Measurements from ENCODE around the gene SGK1.
"Not testable (repeated sequence)": the region's sequence is repeated elsewhere in the genome, so short reads cannot be mapped to it uniquely, and the experiment has no call there.

Gene SGK1

DNA sequence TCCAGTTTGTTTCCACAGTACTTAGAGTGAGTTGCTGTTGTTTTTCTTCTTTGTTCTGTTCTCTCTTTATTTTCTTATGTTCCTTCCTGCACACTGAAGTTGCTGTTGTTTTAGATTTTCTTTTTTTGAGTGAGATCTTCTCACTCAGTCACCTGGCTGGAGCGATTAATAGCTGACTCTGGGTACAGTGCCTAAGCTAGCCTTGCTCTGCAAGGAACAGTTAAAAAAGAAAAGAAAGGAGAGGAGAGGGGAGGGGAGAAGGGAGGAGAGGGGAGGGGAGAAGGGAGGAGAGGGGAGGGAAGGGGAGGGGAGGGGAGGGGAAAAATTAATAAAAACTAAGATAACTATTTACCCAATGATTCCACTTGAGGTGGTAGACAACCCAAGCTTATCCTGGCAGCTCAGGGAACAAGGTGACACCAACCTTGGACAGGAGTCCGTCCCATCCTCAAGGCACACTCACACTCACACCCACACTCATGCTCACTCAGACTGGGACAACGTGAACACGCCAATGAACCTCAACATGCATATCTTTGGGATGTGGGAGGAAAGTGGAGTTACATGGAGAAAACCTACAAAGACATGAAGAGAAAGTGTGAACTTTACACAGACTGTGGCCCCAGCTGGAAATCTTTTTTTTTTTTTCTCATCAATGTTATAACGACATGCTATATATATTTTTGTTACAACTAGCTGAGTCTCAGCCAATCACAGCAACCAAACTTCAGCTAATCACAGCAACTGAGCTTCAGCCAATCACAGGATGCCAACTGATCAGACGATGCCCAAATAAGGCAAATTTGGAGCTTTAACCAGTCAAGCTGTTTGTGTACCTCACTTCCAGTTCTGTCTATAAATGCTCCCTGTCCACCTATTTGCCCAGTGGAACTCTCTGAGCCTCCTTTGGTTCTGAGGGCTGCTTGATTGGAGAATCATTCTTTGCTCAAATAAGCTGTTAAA, 124.1 kb downstream of the SGK1 start:
- DNase-seq (ENCODE audit: low read depth in 1 of 2, low spot score in 1 of 2): no peak

DNA sequence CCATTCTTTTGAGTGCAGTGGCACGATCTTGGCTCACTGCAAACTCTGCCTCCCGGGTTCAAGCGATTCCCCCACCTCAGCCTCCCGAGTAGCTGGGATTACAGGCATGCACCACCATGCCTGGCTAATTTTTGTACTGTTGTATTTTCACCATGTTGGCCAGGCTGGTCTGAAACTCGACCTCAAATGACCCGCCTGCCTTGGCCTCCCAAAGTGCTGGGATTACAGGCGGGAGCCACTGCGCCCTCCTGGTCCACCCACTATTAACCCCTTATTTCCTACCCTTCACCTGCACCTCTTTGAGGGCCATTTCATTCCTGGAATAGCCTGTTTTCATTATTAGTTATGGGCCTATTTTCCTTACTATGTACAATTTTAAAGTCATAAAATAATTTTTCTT, 125.3 kb downstream of the SGK1 start:
- not testable (repeated sequence) for DNase-seq (ENCODE audit: low read depth in 1 of 2, low spot score in 1 of 2)

DNA sequence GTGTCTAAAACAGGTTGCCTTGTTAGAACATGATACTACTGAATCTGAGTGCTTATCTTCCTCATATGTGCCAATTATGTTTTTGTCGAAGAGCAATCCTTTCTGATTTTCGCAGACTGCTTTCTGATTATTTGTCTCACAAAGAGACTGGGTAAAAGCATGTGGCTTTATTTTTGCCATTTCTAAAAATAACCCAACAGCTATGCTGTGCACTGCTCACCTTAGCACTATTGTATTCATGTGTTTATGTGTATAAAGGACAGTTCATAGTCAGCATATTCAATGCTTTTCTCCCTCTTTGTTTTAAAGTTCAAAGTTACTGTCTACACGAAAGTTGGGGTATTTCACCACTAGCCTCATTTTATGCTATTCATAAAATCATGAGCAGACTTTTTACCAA, 127.0 kb downstream of the SGK1 start:
- DNase-seq (ENCODE audit: low read depth in 1 of 2, low spot score in 1 of 2): no peak

DNA sequence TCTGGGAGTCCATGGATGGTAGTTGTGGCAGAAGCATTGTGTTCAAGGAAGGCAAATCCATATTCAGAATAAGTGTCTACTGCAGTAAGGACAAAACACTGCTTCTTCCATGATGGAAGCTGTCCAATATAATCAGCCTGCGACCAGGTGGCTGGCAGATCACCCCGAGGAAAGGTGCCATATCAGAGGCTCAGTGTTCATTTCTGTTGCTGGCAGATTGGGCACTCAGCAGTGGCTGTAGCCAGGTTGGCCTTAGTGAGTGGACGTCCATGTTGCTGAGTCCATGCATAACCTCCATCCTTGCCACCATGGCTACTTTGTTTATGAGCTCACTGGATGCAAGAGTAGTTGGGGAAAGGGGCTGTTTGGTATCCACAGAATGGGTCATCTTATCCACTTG, 130.2 kb downstream of the SGK1 start:
- no peak for DNase-seq (ENCODE audit: low read depth in 1 of 2, low spot score in 1 of 2)

DNA sequence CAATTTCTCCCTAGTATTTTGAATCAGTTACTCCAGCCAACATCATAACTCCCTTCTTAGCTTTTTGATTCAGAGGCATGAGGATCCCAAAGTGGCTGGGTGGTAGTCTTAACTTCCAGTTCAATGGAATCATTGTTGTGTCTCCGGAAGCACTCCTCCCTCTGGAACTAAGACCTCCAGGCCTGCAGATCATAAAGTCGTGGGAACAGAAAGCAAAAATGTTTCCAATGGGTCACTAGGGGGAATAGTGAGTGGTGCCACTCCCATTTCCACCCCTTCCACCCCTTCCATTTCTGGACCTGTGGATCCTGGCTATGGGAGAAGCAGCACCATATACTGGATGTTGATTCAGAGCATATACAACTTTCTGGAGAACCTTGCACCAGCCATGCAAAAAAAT, 130.8 kb downstream of the SGK1 start:
- no peak for DNase-seq (ENCODE audit: low read depth in 1 of 2, low spot score in 1 of 2)

DNA sequence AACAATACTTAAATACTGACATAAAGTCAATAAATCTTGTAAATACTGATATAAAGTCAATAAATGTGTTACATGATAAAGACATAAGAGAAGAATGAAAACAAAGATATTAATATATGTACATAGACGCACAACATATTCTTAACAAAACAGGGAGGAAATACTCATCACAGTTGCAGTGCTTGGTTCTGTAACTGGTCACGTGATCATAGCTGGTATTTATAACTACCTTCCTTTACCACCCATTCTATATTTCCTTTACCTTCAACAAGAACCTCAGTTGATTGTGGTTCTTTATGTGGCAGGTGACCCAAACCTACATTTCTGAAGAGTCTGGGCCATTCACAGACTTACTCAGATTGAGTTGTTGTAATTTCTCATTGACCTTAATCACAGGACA, 131.6 kb downstream of the SGK1 start:
- no peak for DNase-seq (ENCODE audit: low read depth in 1 of 2, low spot score in 1 of 2)

DNA sequence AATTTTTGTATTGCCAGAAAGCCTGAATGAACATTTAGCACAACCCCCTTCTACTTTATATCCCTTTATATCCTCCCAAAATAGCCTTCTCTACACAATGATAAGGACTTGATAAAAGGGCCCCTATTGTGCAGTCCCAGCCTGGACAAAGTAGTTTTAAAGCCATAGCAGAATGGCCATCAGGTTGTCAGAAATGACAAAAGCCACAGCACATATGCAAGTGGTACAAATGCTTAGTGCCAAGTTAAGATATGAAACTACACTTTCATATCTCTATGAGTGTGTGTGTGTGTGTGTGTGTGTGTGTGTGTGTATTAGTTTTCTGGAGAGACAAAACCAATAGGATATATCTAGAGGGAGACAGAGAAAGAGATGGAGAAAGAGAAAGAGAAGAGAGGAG, 132.6 kb downstream of the SGK1 start:
- no peak for DNase-seq (ENCODE audit: low read depth in 1 of 2, low spot score in 1 of 2)

DNA sequence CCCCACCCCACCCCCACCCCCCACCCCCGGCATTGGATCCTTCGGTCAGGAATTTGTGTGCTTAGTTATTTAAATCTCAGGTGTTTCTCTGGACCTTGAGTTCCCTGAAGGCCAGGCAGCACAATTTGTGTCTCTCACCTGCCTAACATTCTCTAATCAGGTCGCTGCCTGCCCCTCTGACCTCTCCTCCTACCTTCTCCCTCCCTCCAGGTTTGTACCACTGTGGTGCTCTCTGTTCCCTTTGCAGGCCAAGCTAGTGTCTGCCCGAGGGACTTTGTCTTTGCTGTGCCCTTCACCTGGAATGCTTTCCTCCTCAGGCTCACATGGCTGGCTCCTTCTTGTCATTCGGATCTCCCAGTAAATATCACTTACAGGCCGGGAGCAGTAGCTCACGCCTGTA, 134.1 kb downstream of the SGK1 start:
- no peak for DNase-seq (ENCODE audit: low read depth in 1 of 2, low spot score in 1 of 2)

DNA sequence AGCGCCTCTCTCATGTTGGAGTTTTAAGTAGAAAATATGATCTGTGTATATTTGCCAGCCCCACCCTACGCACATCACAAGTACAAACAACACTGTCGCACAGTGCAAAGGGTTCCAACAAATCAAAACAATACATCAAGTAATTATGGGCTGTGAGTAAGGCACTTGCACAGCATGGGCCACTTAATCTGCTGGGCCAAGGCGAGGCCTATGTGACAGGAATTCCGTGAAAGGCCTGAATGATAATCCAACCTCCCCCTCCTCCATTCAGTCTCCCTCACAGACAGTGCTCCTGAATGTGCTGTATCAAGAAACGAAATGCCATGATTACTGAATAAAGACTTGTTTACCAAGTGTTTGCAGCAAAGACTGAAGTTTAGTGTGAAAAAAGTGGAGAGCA, 135.4 kb downstream of the SGK1 start:
- no peak for DNase-seq (ENCODE audit: low read depth in 1 of 2, low spot score in 1 of 2)

DNA sequence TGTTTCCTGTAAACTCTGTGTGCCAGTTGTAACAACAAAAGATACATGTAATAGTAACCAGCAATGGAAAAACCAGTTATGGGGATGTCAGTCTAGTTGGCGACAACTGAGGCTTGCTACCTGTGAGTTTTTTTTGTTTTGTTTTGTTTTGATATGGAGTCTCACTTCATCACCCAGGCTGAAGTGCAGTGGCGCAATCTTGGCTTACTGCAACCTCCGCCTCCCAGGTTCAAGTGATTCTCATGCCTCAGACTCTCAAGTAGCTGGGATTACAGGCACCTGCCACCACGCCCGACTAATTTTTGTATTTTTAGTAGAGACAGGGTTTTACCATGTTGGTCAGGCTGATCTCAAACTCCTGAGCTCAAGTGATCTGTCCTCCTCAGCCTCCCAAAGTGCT, 136.2 kb downstream of the SGK1 start:
- not testable (repeated sequence) for DNase-seq (ENCODE audit: low read depth in 1 of 2, low spot score in 1 of 2)

DNA sequence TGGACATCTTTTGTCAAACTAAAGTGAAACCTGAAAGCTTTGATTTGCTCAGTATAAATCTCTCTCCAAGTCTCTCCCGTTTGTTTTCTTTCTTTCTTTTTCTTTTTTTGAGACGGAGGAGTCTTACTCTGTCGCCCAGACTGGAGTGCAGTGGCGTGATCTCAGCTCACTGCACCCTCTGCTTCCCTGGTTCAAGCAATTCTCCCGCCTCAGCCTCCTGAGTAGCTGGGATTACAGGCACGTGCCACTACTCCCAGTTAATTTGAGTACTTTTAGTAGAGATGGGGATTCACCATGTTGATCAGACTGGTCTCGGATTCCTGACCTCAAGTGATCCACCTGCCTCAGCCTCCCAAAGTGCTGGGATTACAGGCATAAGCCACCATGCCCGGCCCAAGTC, 136.7 kb downstream of the SGK1 start:
- DNase-seq (ENCODE audit: low read depth in 1 of 2, low spot score in 1 of 2): not testable (repeated sequence)

DNA sequence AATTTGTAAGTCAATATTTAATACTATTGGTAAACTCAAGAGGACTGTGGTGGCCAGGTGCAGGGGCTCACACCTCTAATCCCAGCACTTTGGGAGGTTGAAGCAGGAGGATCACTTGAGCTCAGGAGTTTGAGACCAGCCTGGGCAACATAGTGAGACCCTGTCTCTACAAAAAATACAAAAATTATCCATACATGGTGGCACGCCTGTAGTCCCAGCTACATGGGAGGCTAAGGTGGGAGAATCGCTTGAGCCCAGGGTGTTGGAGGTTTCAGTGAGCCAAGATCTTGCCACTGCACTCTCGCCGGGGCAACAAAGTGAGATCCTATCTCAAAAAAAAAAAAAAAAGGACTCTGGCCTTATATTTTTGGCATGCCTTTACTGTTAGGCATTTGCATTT, 137.4 kb downstream of the SGK1 start:
- not testable (repeated sequence) for DNase-seq (ENCODE audit: low read depth in 1 of 2, low spot score in 1 of 2)

DNA sequence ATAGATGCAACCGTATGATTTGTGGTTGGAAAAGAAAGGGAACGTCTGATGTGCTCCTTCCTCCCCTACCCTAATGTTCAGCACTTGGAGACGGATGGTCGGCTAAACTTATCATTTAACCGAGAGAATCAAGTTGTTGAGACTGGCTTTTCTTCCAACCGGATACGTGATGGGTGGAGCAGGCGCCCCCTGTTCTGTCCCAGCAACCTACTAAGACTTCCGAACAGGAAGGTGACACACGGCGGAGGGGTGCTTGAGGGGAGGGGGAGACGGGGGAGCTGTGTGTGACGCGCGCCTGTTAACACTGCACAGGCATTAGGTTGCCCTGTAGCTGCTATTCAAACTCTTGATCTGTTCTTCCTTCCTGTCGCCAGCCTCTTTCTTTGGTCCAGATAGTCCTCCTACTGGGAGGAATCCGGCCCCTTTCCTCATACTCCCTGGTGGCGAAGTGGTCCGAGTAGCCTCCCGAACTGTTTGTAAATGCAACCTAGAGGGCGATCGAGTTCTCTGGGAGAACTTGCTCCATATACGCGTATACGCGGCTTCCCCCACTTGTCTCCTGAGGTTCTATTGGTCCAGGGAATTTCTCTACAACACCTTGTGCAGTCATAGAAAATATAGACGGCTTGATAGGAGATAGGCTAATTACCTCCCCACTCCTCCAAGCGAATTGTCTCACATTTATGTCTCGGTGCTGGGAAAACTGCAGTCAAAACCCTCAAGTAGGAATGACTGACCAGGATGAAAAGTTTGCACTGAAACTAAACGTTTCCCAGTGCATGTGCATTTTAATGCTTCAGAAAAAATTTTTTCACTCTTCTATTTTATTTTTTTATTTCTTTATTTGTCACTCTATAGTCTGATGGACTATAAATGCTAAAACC, 139.5 kb downstream of the SGK1 start:
- DNase-seq (ENCODE audit: low read depth in 1 of 2, low spot score in 1 of 2): peak; percentile 51 to 79

DNA sequence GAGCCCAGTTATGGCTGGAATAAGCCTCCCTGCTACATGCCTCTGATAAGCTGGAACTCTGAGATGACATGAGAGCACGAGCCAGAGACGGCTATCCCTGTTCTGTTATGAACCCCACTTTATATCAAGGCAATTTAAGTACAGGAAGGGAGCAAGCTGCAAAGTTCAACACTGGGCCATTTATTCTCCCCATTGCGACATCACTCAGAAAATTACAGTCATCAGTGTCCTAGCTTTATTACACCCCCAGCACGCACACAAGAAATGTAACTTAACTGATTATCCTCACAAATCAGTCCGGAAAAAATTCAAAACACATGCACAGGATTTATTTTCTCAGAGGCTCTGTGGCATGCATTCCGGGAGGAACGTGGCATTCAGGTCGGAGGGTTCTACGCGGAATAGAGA, 140.2 kb downstream of the SGK1 start:
- DNase-seq (ENCODE audit: low read depth in 1 of 2, low spot score in 1 of 2): no peak

DNA sequence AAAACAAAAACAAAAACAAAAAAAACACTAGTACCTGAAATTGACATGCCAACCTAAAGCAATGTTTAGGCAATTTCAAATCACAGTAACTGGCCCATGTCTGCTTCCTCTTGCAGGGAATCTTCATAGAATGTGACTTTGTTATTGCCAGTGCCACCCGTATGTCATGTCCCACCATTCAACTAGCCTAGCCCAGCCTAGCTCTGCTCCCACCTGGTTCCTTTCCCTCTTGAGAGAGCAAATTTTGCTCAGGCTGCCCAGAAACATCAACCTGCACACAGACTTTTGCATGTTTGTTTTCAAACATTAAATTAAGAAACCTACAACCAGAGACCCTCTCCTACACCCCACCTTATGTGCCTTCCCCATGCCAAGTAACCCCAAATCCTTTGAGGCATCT, 140.7 kb downstream of the SGK1 start:
- no peak for DNase-seq (ENCODE audit: low read depth in 1 of 2, low spot score in 1 of 2)

DNA sequence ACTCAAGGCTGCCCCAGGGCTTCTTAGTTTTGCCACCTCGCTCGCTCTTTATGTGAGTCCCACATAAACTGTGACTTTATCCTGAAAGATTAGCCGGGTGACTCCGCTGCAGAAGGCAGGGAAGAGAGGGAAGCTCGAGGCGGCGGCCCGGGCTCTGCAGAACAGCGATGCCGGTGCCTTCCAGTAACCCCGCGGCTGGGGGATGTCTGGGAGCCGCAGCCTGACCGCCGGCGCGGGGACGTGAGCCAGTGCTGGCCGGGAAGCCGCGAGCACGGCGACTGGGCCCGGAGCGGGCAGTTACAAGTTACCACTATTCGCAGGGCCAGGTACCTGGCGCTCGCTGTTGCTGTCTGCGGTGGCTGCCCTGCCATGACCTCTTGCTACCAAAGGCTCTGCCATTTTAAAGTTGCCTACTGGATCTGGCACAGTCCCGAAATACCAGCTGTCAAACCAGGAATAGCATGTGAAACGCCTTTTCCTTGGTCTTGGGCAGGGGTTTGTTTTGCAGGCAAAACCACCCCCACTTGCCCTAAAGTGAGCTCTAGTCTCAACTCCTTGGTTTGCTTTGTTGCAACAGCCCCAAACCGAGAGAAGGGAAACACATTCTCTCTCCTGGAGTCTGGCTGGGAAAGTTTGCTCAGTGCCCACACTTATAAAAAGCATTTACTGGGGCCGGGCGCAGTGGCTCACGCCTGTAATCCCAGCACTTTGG, 141.5 kb downstream of the SGK1 start:
- DNase-seq (ENCODE audit: low read depth in 1 of 2, low spot score in 1 of 2): no peak

DNA sequence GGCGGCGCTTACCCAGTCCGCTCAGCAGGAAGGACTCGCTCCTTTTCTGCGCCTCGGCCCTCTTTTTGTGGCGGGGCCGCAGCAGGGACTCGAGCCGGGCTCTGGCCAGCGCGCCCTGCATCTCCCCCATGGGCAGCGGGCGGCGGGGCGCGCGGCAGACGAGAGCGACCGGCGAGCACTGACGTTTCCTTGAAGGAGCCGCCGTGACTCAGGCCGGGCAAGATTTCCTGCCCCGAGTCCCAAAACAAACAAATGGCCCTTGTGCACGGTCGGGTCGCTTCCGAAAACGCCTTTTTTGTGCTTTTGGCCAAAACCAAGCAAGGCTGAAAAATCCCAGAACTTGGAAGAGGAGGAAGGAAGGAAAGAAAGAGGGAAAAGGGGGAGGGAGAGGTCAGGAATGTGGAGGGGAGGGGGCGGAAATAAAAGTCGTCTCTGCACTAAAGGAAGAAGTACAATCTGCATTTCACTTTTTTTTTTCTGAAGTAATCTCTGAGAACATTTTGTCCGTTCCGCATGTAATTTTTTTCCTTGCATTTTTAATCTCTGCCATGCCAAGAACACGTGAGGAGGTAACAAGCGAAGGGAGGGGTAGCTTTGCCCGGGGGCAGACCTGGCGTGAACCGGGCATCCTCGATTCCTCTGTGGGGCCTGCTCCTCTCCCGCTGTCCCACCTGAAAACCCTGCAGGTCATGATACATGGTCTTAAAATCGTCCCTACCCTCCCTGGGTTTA, 142.2 kb downstream of the SGK1 start:
- DNase-seq (ENCODE audit: low read depth in 1 of 2, low spot score in 1 of 2): peak in 1 of 2 donors; percentile 10

DNA sequence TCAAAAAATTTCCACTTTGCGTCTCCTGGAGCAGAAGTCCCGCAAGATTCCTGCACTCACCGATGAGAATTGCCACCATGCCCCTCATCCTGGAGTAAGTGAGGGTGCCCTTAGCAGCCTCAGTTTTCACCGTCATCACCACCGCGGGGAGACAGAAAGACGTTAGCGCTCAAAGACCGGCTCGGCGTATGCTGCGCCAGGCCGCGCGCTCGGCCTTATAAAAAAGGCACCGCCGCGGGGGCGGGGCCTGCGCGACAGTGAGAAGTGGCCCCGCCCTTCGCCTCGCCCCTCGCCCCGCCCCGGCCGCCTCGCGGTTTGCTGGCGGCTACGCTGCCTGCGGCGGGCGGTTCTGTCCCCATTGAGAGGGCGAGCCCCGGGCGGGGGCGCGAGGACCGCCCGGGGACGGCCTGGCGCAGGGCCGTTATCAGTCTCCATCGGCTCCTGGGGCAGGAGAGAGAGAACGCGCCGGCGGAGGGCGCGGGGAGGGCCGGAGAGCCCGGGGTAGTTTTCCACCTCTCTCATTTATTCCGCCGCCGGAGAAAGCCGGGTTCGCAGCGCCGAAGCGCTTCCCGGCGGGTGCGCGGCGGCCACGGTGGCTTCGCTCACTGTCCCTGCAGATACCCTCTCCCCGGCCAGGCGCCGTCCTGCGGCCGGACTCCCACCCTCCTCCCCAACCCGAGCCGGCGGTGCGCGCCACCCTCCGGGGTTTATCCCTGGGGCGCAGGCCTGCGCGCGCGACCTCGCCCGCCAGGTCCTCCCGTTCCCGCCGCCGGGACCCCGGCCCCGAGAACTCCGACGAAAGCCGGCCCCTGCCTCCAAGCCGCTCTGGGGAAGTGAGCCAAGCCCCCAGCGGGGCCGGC, 143.0 kb downstream of the SGK1 start:
- peak; percentile 91 to 93 for DNase-seq (ENCODE audit: low read depth in 1 of 2, low spot score in 1 of 2)

DNA sequence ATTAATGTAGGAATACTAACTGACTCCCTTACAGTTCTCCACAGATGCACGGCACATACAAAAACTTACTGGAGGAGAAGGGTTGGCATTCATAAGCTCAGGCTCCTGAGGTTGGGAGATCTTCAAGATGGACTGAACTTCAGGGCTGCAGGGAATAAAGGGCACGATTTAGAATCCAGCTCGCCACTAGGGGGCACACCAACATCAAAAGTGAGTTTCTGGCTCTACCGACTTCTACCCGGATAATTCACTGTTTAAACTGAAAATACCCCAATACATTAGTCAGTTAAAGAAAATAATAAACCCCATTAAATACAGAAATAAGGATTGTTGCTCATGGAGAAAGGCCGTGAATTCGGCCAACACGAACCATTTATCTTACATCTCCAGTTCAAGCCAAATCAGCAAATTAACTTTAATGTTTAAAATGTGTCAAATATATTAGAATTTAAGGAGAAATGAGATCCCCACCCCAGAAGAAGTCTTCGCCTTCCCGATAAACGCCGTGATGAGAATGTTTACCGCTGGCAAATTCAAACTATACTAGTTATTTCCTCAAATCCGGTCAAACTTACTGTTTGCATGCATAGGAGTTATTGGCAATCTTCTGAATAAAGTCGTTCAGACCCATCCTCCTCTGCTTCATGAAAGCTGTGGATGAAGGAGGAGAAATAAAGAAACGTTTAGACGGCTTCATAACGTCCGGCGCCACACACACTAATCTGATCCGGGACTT, 143.8 kb downstream of the SGK1 start:
- DNase-seq (ENCODE audit: low read depth in 1 of 2, low spot score in 1 of 2): peak; percentile 81 to 85
